ENCODE data around the gene SPTBN1.

The SPTBN1 gene

GRCh38 chr2:54475919-54476318 is 19.8 kb downstream of the SPTBN1 start:
- H3F3A ChIP-seq (ENCODE audit: insufficient read depth, low read length) = no peaks in the 10 kb centered on the region
- H3K36me3 ChIP-seq (ENCODE audit: insufficient read depth, low read length) = no peaks in the 10 kb centered on the region
- TF ChIP-seq EZH2 (IDR thresholded peaks at IDR 0.05; ENCODE audit: borderline replicate concordance, low read length) = no peak
- TF ChIP-seq, protein P1, sequence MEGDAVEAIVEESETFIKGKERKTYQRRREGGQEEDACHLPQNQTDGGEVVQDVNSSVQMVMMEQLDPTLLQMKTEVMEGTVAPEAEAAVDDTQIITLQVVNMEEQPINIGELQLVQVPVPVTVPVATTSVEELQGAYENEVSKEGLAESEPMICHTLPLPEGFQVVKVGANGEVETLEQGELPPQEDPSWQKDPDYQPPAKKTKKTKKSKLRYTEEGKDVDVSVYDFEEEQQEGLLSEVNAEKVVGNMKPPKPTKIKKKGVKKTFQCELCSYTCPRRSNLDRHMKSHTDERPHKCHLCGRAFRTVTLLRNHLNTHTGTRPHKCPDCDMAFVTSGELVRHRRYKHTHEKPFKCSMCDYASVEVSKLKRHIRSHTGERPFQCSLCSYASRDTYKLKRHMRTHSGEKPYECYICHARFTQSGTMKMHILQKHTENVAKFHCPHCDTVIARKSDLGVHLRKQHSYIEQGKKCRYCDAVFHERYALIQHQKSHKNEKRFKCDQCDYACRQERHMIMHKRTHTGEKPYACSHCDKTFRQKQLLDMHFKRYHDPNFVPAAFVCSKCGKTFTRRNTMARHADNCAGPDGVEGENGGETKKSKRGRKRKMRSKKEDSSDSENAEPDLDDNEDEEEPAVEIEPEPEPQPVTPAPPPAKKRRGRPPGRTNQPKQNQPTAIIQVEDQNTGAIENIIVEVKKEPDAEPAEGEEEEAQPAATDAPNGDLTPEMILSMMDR (IDR thresholded peaks at IDR 0.05; ENCODE audit: low read length) = no peak
- H3K9me2 ChIP-seq (ENCODE audit: low read depth, low read length) = no peaks in the 10 kb centered on the region
- no peak overlapping the region for H3K9ac ChIP-seq (ENCODE audit: low read length)
- no peaks in the 10 kb centered on the region for H3K9me3 ChIP-seq (ENCODE audit: low read length)
- no peaks in the 10 kb centered on the region for H4K20me1 ChIP-seq (ENCODE audit: insufficient read depth, low read length)
- H3K27ac ChIP-seq (ENCODE audit: low read depth, low read length, poor library complexity, severe bottlenecking) = no peak overlapping the region
- no peaks in the 10 kb centered on the region for H3K27me3 ChIP-seq (ENCODE audit: insufficient read depth, low read length)
- peaks cover 13% of the 10 kb centered on the region for H3K4me1 ChIP-seq (ENCODE audit: insufficient read depth, low read length, severe bottlenecking)
- no peak overlapping the region for H3K4me3 ChIP-seq (ENCODE audit: low read depth, low read length, poor library complexity, severe bottlenecking)
- no peak overlapping the region for H3K4me2 ChIP-seq (ENCODE audit: low read length)
- no peak overlapping the region for H2AFZ ChIP-seq (ENCODE audit: low read length)
- H3K79me2 ChIP-seq (ENCODE audit: insufficient read depth, low read length) = no peaks in the 10 kb centered on the region

DNA sequence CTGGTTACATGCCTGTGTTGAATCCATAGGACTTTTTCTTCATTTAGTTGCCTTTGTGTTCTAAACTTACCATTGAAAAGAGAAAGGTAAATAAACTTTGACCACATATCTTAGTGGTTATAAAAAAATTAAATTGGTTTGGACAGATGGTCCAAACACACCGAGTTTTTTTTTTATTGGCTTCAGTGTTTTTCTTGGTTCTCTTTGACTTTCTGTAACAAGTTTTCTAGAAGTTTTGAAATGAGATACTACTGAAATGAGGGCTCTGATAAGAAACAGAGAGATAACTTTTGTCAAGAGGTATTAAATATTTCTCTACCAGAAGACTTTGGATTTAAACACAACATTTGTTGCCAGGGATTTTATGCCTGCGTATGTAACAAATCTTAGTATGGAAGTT is 20.7 kb downstream of the SPTBN1 start:
- H4K20me1 ChIP-seq (ENCODE audit: insufficient read depth, low read length) = no peaks in the 10 kb centered on the region

GRCh38 chr2:54477896-54478295 is 21.8 kb downstream of the SPTBN1 start:
- Histone ChIP-seq H3K4me2 (ENCODE audit: low read length) (no peak overlapping the region), H3K9me2 (ENCODE audit: low read depth, low read length) (no peaks in the 10 kb centered on the region), H2AFZ (ENCODE audit: low read length) (no peak overlapping the region), H3K4me1 (ENCODE audit: insufficient read depth, low read length, severe bottlenecking) (peaks cover 5% of the 10 kb centered on the region), H3K9ac (ENCODE audit: low read length) (no peak overlapping the region), H3K36me3 (ENCODE audit: insufficient read depth, low read length) (no peaks in the 10 kb centered on the region), H3K4me3 (ENCODE audit: low read depth, low read length, poor library complexity, severe bottlenecking) (no peak overlapping the region), H4K20me1 (ENCODE audit: insufficient read depth, low read length) (no peaks in the 10 kb centered on the region), H3F3A (ENCODE audit: insufficient read depth, low read length) (no peaks in the 10 kb centered on the region), H3K27ac (ENCODE audit: low read depth, low read length, poor library complexity, severe bottlenecking) (no peak overlapping the region), H3K79me2 (ENCODE audit: insufficient read depth, low read length) (no peaks in the 10 kb centered on the region), H3K9me3 (ENCODE audit: low read length) (no peaks in the 10 kb centered on the region), H3K27me3 (ENCODE audit: insufficient read depth, low read length) (no peaks in the 10 kb centered on the region)
- TF ChIP-seq, protein P1 (IDR thresholded peaks at IDR 0.05; ENCODE audit: low read length) = no peak
- no peak for TF ChIP-seq EZH2 (IDR thresholded peaks at IDR 0.05; ENCODE audit: borderline replicate concordance, low read length)

More for the DNA sequence above, 20.7 kb downstream of the SPTBN1 start:
- Histone ChIP-seq H3K4me3 (ENCODE audit: low read depth, low read length, poor library complexity, severe bottlenecking) (no peak overlapping the region), H3K9ac (ENCODE audit: low read length) (no peak overlapping the region), H3K4me2 (ENCODE audit: low read length) (no peak overlapping the region), H3K4me1 (ENCODE audit: insufficient read depth, low read length, severe bottlenecking) (peaks cover 5% of the 10 kb centered on the region), H3K27me3 (ENCODE audit: insufficient read depth, low read length) (no peaks in the 10 kb centered on the region), H3K27ac (ENCODE audit: low read depth, low read length, poor library complexity, severe bottlenecking) (no peak overlapping the region), H3K9me3 (ENCODE audit: low read length) (no peaks in the 10 kb centered on the region), H2AFZ (ENCODE audit: low read length) (no peak overlapping the region), H3K79me2 (ENCODE audit: insufficient read depth, low read length) (no peaks in the 10 kb centered on the region), H3F3A (ENCODE audit: insufficient read depth, low read length) (no peaks in the 10 kb centered on the region), H3K9me2 (ENCODE audit: low read depth, low read length) (no peaks in the 10 kb centered on the region), H3K36me3 (ENCODE audit: insufficient read depth, low read length) (no peaks in the 10 kb centered on the region)
- TF ChIP-seq EZH2 (IDR thresholded peaks at IDR 0.05; ENCODE audit: borderline replicate concordance, low read length) = no peak
- TF ChIP-seq, protein P1 (IDR thresholded peaks at IDR 0.05; ENCODE audit: low read length) = no peak

Measured in OCI-LY1 (cell line).